SW480 (cell line): ENCODE data around the gene PRPSAP1.
A peak's percentile ranks its signal among the peaks of the same experiment; 100 is the strongest.
"Not testable (repeated sequence)": the region's sequence is repeated elsewhere in the genome, so short reads cannot be mapped to it uniquely, and the experiment has no call there.

Experiments
- DNase-seq: peaks from one replicate; pipeline ENCODE4 v3.0.0-alpha.2; 2016; ENCODE audit warnings: low spot score

The PRPSAP1 gene

DNA sequence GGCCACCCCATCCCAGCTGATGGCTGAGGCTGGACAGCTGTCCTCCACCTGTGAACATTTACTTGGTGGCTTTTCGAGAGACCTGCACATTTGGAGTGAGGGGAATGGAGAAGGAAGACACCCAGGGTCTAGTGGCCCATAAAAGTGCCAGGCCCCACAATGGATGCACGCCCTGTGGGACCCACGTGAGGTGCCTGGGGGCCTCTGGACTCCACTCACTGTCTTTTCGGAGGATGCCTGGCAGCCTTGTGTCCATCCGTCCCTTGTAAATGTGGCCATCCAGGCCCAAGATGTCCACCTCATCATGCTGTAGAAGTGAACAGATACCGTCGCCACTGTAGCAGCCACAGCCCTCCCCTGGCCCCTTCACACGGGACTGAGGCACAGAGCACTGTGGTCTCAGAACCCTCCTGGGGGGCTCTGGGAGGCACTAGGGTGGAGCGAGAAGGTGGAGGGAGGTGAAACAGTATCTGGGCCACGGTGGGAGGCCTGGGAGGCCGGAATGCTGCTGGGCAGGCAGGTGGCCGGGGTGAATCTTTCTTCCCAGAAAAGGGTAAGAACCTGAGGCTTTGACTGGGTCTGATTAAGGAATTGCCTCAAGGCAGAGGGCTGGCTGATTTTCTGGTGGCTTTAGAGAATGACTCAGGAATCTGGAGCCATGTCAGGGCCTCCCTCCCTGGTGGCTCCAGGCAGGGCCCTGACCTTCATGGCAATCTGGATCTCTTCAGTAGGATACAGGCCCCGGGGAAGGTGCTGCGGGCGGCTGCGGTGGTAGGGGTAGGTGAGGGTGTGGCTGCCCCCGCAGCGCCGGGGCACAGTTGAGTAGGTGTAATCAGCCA is 77.0 kb downstream of the PRPSAP1 start:
- no peak for DNase-seq

DNA sequence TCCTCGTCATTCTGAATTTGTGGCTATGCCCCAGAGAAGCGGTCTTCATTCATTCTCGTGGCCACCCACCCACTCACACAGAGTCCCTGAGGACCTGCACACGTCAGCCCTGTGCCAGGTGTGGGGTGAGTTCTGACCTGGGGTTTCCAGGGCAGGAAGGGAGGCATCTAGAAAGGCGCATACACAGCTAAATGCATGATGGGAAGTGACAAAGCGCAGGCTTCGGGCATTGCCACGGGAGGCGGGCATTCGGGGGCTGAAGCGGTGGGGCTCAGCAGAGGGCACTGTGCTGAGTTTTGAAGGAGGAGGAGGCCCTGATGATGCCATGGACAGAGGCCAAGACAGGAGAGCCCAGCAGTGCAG is 77.7 kb downstream of the PRPSAP1 start:
- no peak for DNase-seq

DNA sequence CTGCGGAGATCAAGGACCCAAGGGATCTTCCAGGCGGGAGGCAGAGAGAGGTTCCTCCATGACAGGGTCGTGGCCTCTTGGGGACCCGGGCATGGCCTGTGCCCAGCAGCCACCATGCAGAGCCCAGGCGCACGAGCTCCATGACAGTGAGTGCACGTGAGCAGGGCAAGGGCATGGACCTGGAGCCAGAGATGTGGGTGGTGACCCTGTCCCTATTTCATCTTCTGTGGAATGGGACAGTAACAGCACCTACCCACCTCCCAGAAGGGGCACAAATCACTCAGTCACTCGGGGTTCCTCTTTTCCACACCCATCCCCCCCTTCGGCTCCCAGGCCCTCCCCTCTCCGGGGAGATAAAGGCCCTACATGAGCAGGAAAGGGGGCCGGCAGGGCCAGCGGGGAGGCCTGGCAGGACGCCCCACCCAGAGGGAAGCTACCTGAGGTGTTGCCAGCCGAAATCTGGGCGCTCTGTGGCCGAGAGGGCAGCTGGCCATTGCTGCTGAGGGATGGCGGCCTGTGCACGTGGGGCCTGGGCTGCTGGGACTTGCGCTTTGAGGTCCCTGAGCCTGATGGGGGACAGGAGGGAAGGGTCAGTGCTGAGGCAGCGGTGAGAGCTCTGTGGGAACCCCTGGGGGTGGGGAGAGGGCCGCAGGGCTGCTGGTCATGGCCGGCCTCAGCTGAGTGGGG is 78.2 kb downstream of the PRPSAP1 start:
- DNase-seq = no peak

DNA sequence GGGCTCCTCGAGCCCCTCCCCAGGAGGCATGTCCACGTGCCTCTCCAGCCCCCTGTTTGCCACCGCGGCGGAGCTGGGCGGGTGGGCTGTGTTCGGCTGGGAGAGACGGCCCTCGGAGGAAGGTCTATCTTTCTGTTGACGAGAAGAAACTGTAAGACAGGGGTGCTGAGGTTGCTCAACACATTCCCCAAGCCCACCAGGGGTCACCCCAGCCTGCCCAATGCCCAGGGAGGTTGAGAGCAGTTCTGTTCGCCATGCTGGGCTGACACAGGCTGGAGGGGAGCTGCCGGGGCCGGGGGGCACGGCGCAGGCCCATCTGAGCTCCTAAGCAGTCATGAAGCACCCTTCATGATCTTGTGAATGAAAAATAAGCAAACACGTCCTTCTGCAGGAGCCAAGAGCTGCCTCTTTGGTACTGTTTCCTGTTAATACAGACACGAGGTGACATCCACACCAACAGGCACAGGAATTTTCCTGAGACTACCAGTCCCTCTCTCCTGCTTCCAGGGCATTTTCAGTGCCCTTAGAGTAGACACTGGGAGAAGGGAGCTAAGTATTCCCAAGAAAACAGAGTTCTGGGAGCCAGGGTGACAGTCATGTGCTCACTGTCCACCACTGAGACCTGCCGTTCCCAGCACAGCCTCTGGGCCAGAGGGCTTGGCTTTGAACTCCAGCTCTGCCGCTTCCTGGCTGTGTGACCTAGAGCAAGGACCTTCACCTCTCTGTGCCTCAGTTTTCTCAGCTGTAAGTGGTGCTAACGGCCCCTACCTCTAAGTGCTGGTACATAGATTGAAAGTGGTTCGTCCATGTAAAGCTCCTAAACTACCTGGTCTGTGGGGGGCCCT is 79.4 kb downstream of the PRPSAP1 start:
- no peak for DNase-seq

DNA sequence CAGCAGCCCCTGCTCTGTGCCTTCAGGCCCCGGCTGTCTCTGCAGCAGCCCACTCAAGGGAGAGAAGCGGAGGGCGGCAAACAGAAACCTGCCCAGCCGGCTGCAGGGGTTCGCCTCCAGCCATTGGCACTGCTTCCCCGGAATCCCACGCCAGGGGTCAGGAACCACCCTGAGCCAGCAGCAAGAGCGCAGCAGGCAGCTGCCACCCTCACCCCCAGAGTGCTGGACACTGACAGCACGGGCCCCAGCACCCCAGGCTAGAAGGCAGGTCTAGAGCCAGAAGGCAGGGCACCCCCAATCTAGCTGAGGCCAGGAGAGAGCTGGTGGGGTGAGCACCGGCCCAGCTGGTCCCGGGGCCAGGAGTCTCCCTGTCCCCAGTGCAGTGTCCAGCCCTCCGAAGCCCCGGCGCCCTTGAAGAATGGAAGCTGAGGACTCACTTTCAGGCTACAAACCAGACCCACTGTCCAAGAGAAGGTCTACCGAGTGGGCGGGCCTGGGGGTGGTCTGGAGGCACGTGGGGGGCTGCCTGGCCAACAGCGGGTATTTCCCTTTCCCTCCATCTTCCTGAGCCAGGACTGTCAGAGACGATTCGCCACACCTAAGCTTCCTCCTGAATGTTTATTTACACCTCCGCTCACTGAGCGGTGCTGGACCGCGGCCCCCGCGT is 80.1 kb downstream of the PRPSAP1 start:
- no peak for DNase-seq

DNA sequence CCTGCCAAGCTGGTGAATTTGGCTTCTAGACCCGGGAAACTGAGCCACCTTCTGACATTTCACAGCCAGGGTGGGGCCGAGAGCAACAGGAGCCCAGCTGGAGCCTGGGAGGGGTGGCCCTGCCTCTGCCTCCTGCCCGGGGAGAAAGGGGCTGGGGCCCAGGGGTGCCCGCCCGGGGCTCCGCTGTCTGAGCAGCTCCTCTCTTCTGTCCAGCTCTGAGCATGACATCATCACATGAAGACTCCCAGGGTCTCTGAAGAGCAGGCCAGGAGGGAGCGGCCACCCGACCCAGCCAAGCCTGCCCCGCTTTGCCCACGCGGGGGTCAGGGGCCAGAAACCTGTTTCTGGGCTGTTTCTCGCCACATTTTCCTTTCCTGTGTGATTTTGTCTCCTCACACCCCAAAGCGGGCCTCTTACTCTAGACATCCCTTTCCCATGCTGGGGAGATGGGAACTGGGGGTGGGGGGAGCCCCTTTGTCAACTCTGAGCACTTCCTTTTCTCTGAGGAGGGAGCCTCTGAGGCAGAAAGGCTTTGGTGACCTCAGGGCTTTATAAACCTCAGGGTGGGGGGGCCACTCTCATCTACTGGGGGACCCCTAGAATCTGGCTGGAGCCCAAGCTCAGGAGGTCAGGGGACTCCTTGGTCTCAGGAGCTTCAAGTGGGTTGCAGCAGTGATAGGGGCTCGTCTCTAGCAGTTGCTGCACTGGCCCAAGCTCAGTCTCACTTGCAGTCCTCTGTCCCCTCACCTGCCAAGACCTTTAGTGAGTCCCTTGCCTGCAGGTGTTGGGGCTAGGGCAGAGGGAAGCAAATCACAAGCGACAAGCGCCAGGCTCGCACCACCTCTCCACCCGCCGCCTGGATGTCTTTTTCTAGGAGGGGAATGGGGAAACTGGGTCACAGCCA is 80.9 kb downstream of the PRPSAP1 start:
- DNase-seq = no peak

DNA sequence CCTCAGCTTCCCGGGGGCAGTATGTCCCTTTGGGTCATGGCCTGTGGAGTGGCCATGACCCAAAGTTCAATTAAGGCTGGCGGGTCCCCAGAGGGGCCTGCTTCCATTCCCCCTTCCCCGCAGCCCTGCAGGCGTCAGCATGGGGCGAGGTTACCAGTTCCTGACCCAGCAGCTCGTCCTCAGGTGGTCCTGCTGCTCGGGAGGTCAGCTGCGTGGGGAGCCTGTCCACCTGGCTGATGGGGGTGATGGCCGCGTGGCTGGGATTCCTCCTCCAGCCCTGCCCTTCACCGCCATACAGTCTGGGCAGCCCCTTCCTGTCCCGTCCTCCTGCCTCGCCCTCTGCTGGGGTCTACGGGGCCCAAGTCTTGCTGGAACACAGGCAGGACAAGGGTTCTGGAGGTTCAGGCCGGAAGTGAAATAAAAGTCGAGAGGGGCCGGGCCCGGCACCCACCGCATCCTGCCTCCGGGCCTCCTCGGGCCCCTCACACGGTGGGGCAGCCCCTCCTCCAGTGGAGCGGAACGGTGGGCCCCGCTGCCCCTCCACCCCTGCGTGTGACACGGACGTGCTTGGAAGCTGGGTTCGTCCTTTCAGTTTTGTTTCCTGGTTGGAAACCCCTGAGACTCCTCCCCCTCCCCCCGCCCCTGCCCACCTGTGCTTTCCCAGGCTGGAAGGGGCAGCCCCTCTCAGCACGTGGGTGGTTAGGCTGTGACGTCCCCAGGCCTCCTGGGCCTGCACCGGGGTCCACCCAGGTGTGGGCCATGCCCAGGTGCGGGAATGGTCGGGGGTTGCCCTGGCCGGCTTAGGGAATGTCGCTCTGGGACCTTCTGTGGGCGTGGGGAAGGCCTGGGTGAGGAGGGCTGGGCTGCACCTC is 81.8 kb downstream of the PRPSAP1 start:
- DNase-seq = no peak

DNA sequence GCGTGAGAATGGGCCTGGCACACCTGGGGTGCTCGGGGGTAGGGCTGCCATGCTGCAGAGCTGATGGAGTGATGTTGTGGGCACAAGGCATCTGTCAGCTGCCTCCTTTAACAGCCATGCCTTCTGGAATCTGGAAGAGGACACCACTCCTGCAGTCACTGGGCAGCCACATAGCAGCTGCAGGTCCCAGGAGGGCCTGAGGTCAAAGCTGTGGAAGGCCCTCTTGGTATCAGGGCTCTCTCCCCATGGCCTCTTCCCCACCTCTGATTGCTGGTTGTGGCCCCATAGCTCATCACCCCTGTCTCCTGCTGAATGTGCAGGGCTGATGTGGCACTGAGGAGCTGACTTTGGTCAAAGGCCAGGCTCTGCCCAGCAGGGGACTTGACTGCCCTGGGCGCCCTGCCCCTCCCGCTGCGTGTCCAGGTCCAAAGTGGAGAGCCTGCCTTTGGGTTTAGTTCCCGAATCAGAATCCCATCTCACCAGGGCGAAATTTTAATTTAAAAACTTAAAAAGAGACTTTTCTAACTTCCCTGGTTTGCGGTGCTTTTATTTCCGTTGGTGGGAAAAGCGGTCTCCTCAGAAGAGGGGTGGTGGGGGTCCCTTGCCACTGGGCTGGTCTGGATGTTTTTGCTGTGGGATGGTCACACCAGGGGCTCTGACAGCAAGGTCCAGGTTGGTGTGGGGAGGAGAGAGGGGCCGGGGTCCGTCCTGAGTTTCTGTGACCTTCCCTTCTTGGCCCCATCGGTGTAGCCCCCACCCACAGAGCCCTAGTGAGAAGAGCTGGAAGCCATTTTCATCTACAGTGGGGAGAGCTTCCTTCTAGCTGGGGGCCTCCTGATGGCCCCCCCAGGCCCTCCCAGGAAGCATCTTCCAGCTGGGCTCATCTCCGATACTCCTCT is 82.7 kb downstream of the PRPSAP1 start:
- DNase-seq = no peak

DNA sequence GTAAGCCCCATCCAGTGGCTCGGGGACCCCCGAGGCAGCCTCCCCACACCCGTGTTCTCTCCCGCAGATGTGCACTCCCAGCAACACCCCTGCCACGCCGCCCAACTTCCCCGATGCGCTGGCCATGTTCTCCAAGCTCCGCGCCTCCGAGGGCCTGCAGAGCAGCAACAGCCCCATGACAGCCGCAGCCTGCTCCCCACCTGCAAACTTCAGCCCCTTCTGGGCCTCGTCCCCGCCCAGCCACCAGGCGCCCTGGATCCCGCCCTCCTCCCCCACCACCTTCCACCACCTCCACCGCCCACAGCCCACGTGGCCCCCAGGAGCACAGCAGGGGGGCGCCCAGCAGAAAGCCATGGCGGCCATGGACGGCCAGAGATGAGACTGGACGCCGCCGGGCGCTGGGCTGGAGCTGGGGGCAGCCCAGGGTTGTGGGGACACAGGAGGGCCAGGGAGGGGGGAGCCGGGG is 83.6 kb downstream of the PRPSAP1 start:
- DNase-seq = no peak

DNA sequence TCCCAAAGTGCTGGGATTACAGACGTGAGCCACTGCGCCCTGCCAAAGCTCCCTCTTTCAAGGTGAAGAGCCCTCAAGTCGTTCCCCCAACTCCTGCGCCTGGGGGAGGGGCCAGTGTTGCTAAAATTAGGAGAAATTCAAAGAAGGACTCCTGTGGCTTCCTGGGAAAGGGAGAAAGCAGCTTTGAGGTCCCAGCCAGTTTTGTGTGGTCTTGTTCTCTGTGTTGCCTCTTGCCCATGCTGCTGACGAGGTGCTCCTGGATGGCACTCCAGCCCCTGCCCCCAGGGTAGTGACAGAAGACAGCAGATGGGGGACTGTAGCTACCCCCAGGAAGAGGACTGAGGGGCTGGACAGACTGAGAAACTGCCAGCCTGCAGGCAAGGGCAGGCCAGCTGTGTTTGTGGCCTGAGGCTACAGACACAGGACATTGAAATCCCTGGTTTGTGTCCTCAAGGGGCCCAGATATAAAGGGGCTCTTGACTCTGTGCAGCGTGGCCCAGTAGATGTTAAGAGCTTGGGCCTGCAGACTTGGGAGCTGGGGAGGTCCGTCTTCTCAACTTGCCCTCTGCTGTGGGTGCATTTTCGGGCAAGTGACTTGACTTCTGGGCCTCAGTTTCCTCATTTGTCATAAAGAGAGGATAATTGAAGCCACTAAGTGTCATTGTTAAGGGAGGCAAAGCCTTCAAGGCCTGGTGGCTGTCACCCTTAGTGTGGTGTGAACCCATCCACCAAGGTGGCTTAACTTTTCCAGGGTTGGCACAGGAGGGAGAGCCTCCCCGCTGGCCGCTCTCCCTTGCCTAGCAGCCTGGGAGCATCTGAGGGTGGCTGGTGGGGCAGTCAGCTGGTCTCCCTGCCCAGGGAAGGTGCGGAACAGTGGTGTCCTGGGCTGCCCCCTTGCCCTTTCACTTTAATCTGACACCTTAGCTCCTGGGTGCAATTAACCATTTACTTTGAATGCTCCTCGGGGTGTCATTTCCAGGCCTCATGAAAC is 84.4 kb downstream of the PRPSAP1 start:
- DNase-seq = no peak

DNA sequence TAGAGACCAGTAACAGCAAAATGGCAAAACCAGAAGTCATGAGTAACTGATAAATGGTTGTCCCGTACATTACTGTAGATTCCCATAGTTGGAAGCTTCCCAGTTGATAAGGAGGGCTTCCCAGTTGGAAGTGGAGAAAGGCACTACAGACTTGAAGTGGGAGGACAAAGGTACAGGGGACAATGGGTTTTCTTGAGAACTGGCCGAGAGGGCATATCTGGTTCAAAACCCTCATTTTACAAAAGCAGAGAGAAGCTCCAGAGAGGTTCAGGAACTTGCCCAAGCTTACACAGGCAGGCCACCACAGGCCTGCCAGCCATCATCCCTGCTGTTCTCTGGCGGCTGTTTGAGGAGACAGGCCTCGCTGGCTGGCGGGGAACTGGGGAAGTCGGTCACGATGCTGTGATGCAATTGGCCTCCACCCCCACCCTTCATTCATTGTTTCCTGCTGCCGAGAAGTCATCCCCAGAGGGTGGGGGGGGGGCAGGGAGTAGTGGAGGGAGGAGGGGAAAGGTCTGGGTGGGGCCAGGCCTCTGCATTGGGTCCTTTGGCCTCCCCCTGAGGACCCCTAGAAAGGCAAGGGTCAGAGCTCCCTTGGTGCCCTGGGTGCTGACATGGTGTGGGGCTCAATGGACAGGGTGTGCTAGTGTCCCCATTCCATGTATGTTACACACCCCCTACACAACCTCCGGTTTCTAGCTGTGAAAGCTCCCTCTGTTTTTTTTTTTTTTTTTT is 85.5 kb downstream of the PRPSAP1 start:
- no peak for DNase-seq

DNA sequence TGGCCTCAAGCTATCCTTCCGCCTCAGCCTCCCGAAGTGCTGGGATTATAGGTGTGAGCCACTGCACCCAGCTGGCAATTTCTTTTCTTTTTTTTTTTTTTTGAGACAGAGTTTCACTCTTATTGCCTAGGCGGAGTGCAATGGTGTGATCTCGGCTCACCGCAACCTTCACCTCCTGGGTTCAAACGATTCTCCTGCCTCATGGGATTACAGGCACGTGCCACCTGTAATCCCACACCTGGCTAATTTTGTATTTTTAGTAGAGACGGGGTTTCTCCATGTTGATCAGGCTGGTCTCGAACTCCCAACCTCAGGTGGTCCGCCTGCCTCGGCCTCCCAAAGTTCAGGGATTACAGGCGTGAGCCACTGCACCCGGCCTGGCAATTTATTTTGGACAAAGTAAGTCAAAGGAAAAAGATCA is 86.1 kb downstream of the PRPSAP1 start:
- not testable (repeated sequence) for DNase-seq

DNA sequence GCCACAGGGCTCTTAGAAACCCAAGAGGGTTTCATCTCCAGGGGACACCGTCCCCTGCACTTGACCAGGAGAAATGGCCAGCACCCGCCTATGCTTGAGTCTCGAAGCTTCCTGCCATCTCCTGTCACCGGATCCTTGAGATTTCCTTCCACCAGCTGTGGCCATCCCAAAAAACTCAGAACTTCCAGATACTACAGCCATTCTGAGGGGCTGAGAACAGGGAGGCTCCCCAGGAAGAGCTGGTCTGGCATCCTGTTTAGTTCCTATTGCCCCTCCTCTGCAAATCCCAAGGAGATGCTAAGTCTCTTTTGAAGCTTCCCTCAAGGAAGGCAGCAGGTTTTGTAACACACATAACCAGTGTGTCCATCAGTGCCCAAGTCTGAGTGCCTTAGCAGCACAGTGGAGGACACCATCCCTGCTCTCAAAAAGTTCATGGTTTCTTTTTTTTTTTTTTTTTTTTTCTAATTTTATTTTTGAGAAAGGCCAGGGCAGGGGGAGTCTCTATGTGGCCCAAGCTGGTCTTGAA is 86.6 kb downstream of the PRPSAP1 start:
- DNase-seq = no peak

DNA sequence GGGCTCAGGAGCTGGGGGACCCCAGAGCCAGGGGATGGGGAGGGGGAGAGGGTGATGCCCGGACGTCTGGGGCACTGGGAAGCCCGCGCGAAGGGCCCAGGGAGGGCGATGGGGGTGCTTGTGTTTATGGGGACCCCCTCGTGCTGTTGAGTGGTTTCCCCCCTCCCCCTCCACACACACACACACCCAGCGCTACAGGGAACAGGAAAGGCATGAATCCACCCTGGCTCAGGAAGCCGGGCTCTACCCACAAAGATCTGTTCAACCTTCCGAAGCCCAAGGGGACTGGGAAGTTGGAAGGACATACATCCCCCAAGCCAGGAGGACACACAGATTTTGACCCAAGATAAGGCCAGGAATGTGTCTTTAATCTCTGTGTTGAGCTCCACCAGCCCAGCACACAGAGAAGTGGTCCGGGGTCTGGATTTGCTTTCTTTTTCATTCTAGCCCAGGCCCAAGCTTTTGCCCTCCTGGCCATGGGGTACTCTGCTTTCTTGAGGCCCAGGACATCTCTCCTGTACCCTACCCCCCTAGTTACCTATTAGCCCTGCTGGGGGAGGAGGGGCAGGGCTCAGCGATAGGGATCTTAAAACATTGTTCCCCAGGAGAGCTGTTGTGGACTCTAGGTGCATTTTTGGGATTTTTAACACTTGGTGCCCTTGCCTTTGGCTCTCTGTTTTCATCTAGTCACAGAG is 87.3 kb downstream of the PRPSAP1 start:
- no peak for DNase-seq

DNA sequence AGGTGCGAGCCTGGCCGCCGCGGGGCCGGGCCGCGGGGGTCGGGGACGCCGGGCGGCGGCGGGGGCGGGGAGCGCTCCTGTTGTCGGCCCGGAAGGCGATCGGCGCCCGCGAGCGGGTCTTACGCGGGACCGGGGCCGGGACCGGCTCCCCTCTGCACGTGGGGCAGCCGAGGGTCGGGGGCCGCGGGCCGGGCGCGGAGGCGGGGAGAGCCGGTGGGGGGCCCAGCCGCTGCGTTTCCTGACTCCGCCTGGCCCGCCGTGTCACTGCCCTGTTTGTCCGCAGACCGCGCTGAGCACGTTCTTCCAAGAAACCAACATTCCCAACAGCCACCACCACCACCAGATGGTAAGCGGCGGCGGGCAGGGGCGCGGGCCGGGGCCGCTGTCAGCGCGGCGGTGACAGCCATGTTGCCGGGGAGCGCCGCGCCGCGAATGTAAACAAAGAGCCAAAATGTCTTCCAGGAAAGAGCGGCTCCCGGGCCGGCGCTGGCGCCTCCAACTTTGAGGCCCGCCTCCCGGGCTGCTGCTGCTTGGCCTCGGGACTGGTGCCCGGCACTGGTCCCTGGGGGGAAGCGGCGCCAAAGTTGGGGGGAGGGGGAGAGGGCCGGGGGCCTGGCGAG is 88.0 kb downstream of the PRPSAP1 start:
- DNase-seq = peak; percentile 54
